Activated naive CD8-positive, alpha-beta T cell treated with anti-CD3 and anti-CD28 coated beads, Interleukin-2, amount 10 ng/mL, durations not matched to agents 7 days and 5 days (primary cell): ENCODE data around the gene WFS1. TPM values are rescaled to one million over a fixed set of nuclear protein-coding genes. Genes with fewer than 3 reads are reported as not detected.
A peak's percentile ranks its signal among the peaks of the same experiment; 100 is the strongest.

ENCODE experiments used
- ATAC-seq: fragments of 150-1000 bp; cut with Tn5 transposase; one replicate; pipeline ENCODE4 v1.10.0; 2021; ENCODE audit warnings: low read depth, moderate library complexity
- POLR2A ChIA-PET: fragments of 350-600 bp; sonication (Branson Sonifier 250); formaldehyde crosslinking; loops from one replicate; lab custom pipeline; 2021; ENCODE audit warnings: antibody characterized with exemption; lab: Charles Lee
- DNase-seq: peaks from one replicate; pipeline ENCODE4 v3.0.0; 2021
- H3K27ac Mint-ChIP-seq: one replicate; pipeline ENCODE4 v1.8.0; 2022; ENCODE audit warnings: mild to moderate bottlenecking, mixed read lengths
- H3K27me3 Mint-ChIP-seq: one replicate; pipeline ENCODE4 v1.8.0; 2022; ENCODE audit warnings: mild to moderate bottlenecking, moderate library complexity, mixed read lengths
- H3K36me3 Mint-ChIP-seq: one replicate; pipeline ENCODE4 v1.8.0; 2021; ENCODE audit warnings: mild to moderate bottlenecking, mixed read lengths
- H3K4me1 Mint-ChIP-seq: one replicate; pipeline ENCODE4 v1.8.0; 2021; ENCODE audit warnings: mixed read lengths
- H3K4me3 Mint-ChIP-seq: one replicate; pipeline ENCODE4 v1.8.0; 2022; ENCODE audit warnings: mild to moderate bottlenecking, moderate library complexity, mixed read lengths
- H3K9me3 Mint-ChIP-seq: one replicate; pipeline ENCODE4 v1.8.0; 2021; ENCODE audit warnings: mixed read lengths
- total RNA-seq, 2 experiments: library from RNA; stranded (reverse); gene quantifications; one replicate each; pipeline ENCODE4 v1.2.3, GENCODE V29; 2021

WFS1 gene
- total RNA-seq, 2 experiments from 2014 or later, result 2.3 to 2.4 TPM

GRCh38 chr4:6316461-6317003 lies 46.9 kb downstream of the WFS1 start:
- POLR2A ChIA-PET, result no interaction called here
- Mint-ChIP-seq H3K27me3 (peaks cover 11% of the 10 kb centered on the region), H3K9me3 (no peaks in the 10 kb centered on the region), H3K4me1 (peaks cover 1% of the 10 kb centered on the region), H3K27ac (no peak overlapping the region), H3K4me3 (no peak overlapping the region), H3K36me3 (no peaks in the 10 kb centered on the region)
- no peak for DNase-seq
- no peak for ATAC-seq

GRCh38 chr4:6318206-6318605 lies 48.6 kb downstream of the WFS1 start:
- no peak for ATAC-seq
- Mint-ChIP-seq H3K36me3 (no peaks in the 10 kb centered on the region), H3K4me3 (no peak overlapping the region), H3K9me3 (no peaks in the 10 kb centered on the region), H3K4me1 (peaks cover 5% of the 10 kb centered on the region), H3K27me3 (peaks cover 18% of the 10 kb centered on the region), H3K27ac (no peak overlapping the region)
- POLR2A ChIA-PET, result no interaction called here
- DNase-seq, result no peak

GRCh38 chr4:6319530-6320150 lies 50.0 kb downstream of the WFS1 start:
- Mint-ChIP-seq H3K36me3 (no peaks in the 10 kb centered on the region), H3K27me3 (peaks cover 24% of the 10 kb centered on the region), H3K9me3 (no peaks in the 10 kb centered on the region), H3K4me1 (peaks cover 6% of the 10 kb centered on the region), H3K27ac (no peak overlapping the region), H3K4me3 (no peak overlapping the region)
- ATAC-seq (no peak), DNase-seq (no peak)
- POLR2A ChIA-PET, result no interaction called here

GRCh38 chr4:6320663-6321062 lies 51.0 kb downstream of the WFS1 start:
- DNase-seq, result no peak
- peaks cover 11% of the 10 kb centered on the region for H3K4me1 Mint-ChIP-seq
- no peak overlapping the region for H3K4me3 Mint-ChIP-seq
- ATAC-seq, result no peak
- POLR2A ChIA-PET, result no interaction called here
- peaks cover 25% of the 10 kb centered on the region for H3K27me3 Mint-ChIP-seq
- H3K27ac Mint-ChIP-seq, result no peak overlapping the region
- H3K9me3 Mint-ChIP-seq, result no peaks in the 10 kb centered on the region
- no peaks in the 10 kb centered on the region for H3K36me3 Mint-ChIP-seq

GRCh38 chr4:6321361-6321760 lies 51.7 kb downstream of the WFS1 start:
- Mint-ChIP-seq H3K4me1 (peaks cover 11% of the 10 kb centered on the region), H3K27me3 (peaks cover 28% of the 10 kb centered on the region), H3K27ac (no peak overlapping the region), H3K36me3 (no peaks in the 10 kb centered on the region), H3K9me3 (no peaks in the 10 kb centered on the region), H3K4me3 (no peak overlapping the region)
- DNase-seq (no peak), ATAC-seq (no peak)
- POLR2A ChIA-PET, result no interaction called here

- ATAC-seq (no peak), DNase-seq (no peak)
- POLR2A ChIA-PET, result no interaction called here
- Mint-ChIP-seq H3K4me1 (peaks cover 11% of the 10 kb centered on the region), H3K9me3 (no peaks in the 10 kb centered on the region), H3K4me3 (no peak overlapping the region), H3K27ac (no peak overlapping the region), H3K27me3 (peaks cover 23% of the 10 kb centered on the region), H3K36me3 (no peaks in the 10 kb centered on the region)
Measured at GRCh38 chr4:6322067-6322760, 52.6 kb downstream of the WFS1 start.

- Mint-ChIP-seq H3K27ac (no peak overlapping the region), H3K27me3 (peaks cover 23% of the 10 kb centered on the region), H3K36me3 (no peaks in the 10 kb centered on the region), H3K9me3 (no peaks in the 10 kb centered on the region), H3K4me1 (peaks cover 11% of the 10 kb centered on the region), H3K4me3 (no peak overlapping the region)
- ATAC-seq (no peak), DNase-seq (no peak)
- POLR2A ChIA-PET, result no interaction called here
Measured at GRCh38 chr4:6322761-6323566, 53.3 kb downstream of the WFS1 start.

GRCh38 chr4:6324461-6324998 lies 54.9 kb downstream of the WFS1 start:
- POLR2A ChIA-PET, result no interaction called here
- H3K27me3 Mint-ChIP-seq, result peaks cover 33% of the 10 kb centered on the region

GRCh38 chr4:6324999-6325787 lies 55.5 kb downstream of the WFS1 start:
- DNase-seq (no peak), ATAC-seq (peak; percentile 11)
- Mint-ChIP-seq H3K4me3 (no peak overlapping the region), H3K4me1 (peaks cover 11% of the 10 kb centered on the region), H3K9me3 (no peaks in the 10 kb centered on the region), H3K27me3 (peaks cover 34% of the 10 kb centered on the region), H3K36me3 (no peaks in the 10 kb centered on the region), H3K27ac (no peak overlapping the region)
- POLR2A ChIA-PET, result no interaction called here

More at GRCh38 chr4:6324461-6324998, 54.9 kb downstream of the WFS1 start:
- no peak for DNase-seq
- Mint-ChIP-seq H3K27ac (no peak overlapping the region), H3K36me3 (no peaks in the 10 kb centered on the region), H3K4me1 (peaks cover 11% of the 10 kb centered on the region), H3K9me3 (no peaks in the 10 kb centered on the region), H3K4me3 (peak overlapping the region; percentile 44)
- no peak for ATAC-seq

- Mint-ChIP-seq H3K36me3 (no peaks in the 10 kb centered on the region), H3K4me3 (no peak overlapping the region), H3K27ac (no peak overlapping the region), H3K27me3 (peaks cover 34% of the 10 kb centered on the region), H3K4me1 (peaks cover 10% of the 10 kb centered on the region), H3K9me3 (no peaks in the 10 kb centered on the region)
- ATAC-seq (no peak), DNase-seq (no peak)
- POLR2A ChIA-PET, result no interaction called here
Measured at GRCh38 chr4:6325788-6326290, 56.2 kb downstream of the WFS1 start.

- Mint-ChIP-seq H3K4me1 (peaks cover 10% of the 10 kb centered on the region), H3K36me3 (no peaks in the 10 kb centered on the region), H3K4me3 (no peak overlapping the region), H3K9me3 (no peaks in the 10 kb centered on the region), H3K27me3 (peaks cover 36% of the 10 kb centered on the region), H3K27ac (no peak overlapping the region)
- ATAC-seq (no peak), DNase-seq (no peak)
- POLR2A ChIA-PET, result no interaction called here
Measured at GRCh38 chr4:6326312-6327060, 56.8 kb downstream of the WFS1 start.
